Fibroblast of villous mesenchyme (primary cell): ENCODE measurements around the gene ATF7IP2. TPM values are rescaled to one million over a fixed set of nuclear protein-coding genes. Genes with fewer than 3 reads are reported as not detected.
A peak's percentile ranks its signal among the peaks of the same experiment; 100 is the strongest.

Experiments used
- DNase-seq: peaks from one replicate; pipeline ENCODE4 v3.0.0-alpha.2; 2010; ENCODE audit warnings: low read depth
- H3K4me3 ChIP-seq: 2 replicates; pipeline ENCODE4 v1.5.1; 2011; ENCODE audit warnings: low read depth, mild to moderate bottlenecking, low read length
- CTCF ChIP-seq: IDR thresholded peaks from 2 replicates; pipeline ENCODE4 v1.5.1; 2012; ENCODE audit warnings: low read depth, mild to moderate bottlenecking, low read length; ENCODE audit not compliant: insufficient read depth
- total RNA-seq: library from RNA; depleted of rRNA; stranded (reverse); fragments of >200 nt; gene quantifications from 2 replicates; pipeline ENCODE4 v1.2.3, GENCODE V29; 2012

Gene ATF7IP2
- total RNA-seq, 1 donor = 6.5 TPM

- TF ChIP-seq CTCF = no peak
- peak; percentile 10 for DNase-seq
- H3K4me3 ChIP-seq = peak overlapping the region; percentile 65
These were observed 748 bp downstream of the ATF7IP2 start for GRCh38 chr16:10386517-10387100.

- peak overlapping the region; percentile 65 for H3K4me3 ChIP-seq
These were observed 1.3 kb downstream of the ATF7IP2 start for GRCh38 chr16:10387188-10387617.

GRCh38 chr16:10388988-10389387, 3.1 kb downstream of the ATF7IP2 start:
- DNase-seq = no peak
- TF ChIP-seq CTCF = no peak
- no peak overlapping the region for H3K4me3 ChIP-seq

More at GRCh38 chr16:10387188-10387617, 1.3 kb downstream of the ATF7IP2 start:
- no peak for TF ChIP-seq CTCF
- no peak for DNase-seq

GRCh38 chr16:10390330-10390729, 4.5 kb downstream of the ATF7IP2 start:
- H3K4me3 ChIP-seq = no peak overlapping the region
- TF ChIP-seq CTCF = no peak
- no peak for DNase-seq

GRCh38 chr16:10390867-10391266, 5.0 kb downstream of the ATF7IP2 start:
- H3K4me3 ChIP-seq = no peak overlapping the region
- no peak for DNase-seq
- no peak for TF ChIP-seq CTCF

- no peak overlapping the region for H3K4me3 ChIP-seq
- no peak for DNase-seq
- no peak for TF ChIP-seq CTCF
These were observed 5.5 kb downstream of the ATF7IP2 start for GRCh38 chr16:10391339-10391738.

- no peak for TF ChIP-seq CTCF
- H3K4me3 ChIP-seq = no peak overlapping the region
- no peak for DNase-seq
These were observed 17.1 kb downstream of the ATF7IP2 start for GRCh38 chr16:10402975-10403374.
